Measurements from ENCODE around the gene NOC2L.
"Not testable (repeated sequence)": the region's sequence is repeated elsewhere in the genome, so short reads cannot be mapped to it uniquely, and the experiment has no call there.

NOC2L gene

DNA sequence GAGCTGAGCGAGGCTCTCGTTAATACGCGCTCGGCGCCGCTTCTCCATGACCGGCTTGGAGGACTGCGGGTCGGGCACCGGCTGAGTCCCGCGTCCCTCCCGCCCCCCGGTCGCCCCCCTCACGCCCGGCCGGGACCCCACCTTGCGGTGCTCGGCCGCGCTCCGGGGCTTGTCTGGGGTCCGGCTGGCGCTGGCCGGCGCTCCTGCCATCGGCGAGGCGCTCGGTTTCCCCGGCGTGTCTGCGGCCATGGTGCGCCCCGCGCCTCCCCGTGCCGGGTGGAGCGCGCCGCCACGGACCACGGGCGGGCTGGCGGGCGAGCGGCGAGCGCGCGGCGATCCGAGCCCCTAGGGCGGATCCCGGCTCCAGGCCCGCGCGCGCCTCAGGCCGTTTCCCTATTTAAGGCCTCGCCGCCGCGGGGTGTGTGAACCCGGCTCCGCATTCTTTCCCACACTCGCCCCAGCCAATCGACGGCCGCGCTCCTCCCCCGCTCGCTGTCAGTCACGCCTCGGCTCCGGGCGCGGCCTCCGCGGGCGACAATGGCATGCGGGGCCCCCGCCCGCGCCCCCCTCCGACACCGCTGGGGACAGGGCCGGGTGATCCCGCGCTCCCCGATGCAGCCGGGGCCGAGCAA, 40.8 kb upstream of the NOC2L start, which contains the start of gene HES4:
Gene HES4 (minus strand): TSS at position 373 of the 632 bp plus-strand sequence. CDS start 124 bp downstream, at position 249.
- peak within 1 kb of the TSS in 1 of 2 donors; percentile 54 for H3K9ac ChIP-seq (ENCODE audit: low read depth in 1 of 2, low read length in 2 of 2)
- peak within 1 kb of the TSS; percentile 87 for H3K27ac ChIP-seq (ENCODE audit: low read depth, low read length)
- no peaks in the 10 kb centered on the region for H3K9me3 ChIP-seq (ENCODE audit: control insufficient read depth in 1 of 2, low read length in 2 of 2)
- H3K4me3 ChIP-seq (ENCODE audit: low read depth in 1 of 2, low read length in 2 of 2): peak within 1 kb of the TSS; percentile 61 to 62
- H3K36me3 ChIP-seq (ENCODE audit: control insufficient read depth in 1 of 2, insufficient read depth in 2 of 2, low read length in 2 of 2): no peaks in the 10 kb centered on the region
- H3K4me1 ChIP-seq (ENCODE audit: control insufficient read depth in 1 of 2, insufficient read depth in 2 of 2, low read length in 2 of 2): peaks cover 9 to 11% of the 10 kb centered on the region in 2 donors
- peaks cover 32 to 47% of the 10 kb centered on the region in 2 donors for H3K27me3 ChIP-seq (ENCODE audit: control insufficient read depth in 1 of 2, insufficient read depth in 2 of 2, low read length in 2 of 2)

DNA sequence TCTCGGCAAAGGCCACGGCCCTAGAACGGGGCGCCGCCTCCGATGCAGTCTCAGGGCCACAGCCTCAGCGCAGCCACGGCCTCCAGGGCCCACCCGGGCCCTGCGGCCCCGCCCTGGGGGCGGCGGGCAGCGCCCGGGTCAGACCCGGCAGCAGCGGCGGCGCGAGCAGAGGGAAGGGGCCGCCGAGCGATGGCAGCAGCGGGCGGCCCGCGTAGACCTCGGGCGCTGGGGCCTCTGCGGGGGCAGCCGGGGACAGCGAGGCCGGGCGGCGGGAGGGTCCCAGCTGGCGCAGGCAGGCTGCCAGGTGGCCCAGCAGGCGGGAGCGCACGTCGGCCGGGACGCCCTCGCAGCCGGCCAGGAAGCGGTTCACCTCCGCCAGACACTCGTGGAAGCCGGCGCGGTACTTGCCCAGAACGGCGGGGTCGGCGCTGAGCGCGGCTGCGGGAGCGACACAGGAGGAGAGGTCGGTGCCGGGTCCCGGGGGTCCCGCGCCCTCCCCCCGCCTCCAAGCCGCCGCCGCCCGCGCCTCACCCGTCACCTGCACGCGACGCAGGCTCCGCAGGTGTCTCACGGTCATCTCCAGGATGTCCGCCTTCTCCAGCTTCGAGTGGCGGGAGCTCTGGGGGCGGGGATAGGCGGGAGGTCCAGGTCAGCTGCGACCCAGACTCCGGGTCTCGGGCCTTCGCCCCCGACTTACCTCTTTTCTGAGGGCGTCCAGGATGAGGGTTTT, 40.1 kb upstream of the NOC2L start:
- peaks cover 5 to 7% of the 10 kb centered on the region in 2 donors for H3K4me1 ChIP-seq (ENCODE audit: control insufficient read depth in 1 of 2, insufficient read depth in 2 of 2, low read length in 2 of 2)
- H3K27ac ChIP-seq (ENCODE audit: low read depth, low read length): peak overlapping the region; percentile 20
- peaks cover 25 to 40% of the 10 kb centered on the region in 2 donors for H3K27me3 ChIP-seq (ENCODE audit: control insufficient read depth in 1 of 2, insufficient read depth in 2 of 2, low read length in 2 of 2)
- no peaks in the 10 kb centered on the region for H3K36me3 ChIP-seq (ENCODE audit: control insufficient read depth in 1 of 2, insufficient read depth in 2 of 2, low read length in 2 of 2)
- no peaks in the 10 kb centered on the region for H3K9me3 ChIP-seq (ENCODE audit: control insufficient read depth in 1 of 2, low read length in 2 of 2)
- peak overlapping the region; percentile 40 to 44 for H3K4me3 ChIP-seq (ENCODE audit: low read depth in 1 of 2, low read length in 2 of 2)
- no peak overlapping the region for H3K9ac ChIP-seq (ENCODE audit: low read depth in 1 of 2, low read length in 2 of 2)

DNA sequence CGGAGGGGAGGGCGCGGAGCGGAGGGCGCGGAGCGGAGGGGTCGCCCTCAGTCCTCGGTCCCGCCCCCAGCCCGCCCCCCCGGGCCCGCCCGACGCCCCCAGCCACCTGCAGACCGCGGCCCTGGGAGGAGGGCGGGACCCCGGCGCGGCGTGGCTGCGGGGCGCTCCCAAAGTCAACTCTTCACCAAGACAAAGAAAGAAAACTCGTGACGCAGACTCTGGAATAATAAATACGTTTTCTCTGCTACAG, 39.6 kb upstream of the NOC2L start:
- H3K27me3 ChIP-seq (ENCODE audit: control insufficient read depth in 1 of 2, insufficient read depth in 2 of 2, low read length in 2 of 2): peaks cover 25 to 37% of the 10 kb centered on the region in 2 donors
- H3K36me3 ChIP-seq (ENCODE audit: control insufficient read depth in 1 of 2, insufficient read depth in 2 of 2, low read length in 2 of 2): no peaks in the 10 kb centered on the region
- no peak overlapping the region for H3K27ac ChIP-seq (ENCODE audit: low read depth, low read length)
- H3K4me3 ChIP-seq (ENCODE audit: low read depth in 1 of 2, low read length in 2 of 2): no peak overlapping the region
- H3K9ac ChIP-seq (ENCODE audit: low read depth in 1 of 2, low read length in 2 of 2): no peak overlapping the region
- H3K4me1 ChIP-seq (ENCODE audit: control insufficient read depth in 1 of 2, insufficient read depth in 2 of 2, low read length in 2 of 2): peaks cover 5 to 7% of the 10 kb centered on the region in 2 donors
- H3K9me3 ChIP-seq (ENCODE audit: control insufficient read depth in 1 of 2, low read length in 2 of 2): no peaks in the 10 kb centered on the region

DNA sequence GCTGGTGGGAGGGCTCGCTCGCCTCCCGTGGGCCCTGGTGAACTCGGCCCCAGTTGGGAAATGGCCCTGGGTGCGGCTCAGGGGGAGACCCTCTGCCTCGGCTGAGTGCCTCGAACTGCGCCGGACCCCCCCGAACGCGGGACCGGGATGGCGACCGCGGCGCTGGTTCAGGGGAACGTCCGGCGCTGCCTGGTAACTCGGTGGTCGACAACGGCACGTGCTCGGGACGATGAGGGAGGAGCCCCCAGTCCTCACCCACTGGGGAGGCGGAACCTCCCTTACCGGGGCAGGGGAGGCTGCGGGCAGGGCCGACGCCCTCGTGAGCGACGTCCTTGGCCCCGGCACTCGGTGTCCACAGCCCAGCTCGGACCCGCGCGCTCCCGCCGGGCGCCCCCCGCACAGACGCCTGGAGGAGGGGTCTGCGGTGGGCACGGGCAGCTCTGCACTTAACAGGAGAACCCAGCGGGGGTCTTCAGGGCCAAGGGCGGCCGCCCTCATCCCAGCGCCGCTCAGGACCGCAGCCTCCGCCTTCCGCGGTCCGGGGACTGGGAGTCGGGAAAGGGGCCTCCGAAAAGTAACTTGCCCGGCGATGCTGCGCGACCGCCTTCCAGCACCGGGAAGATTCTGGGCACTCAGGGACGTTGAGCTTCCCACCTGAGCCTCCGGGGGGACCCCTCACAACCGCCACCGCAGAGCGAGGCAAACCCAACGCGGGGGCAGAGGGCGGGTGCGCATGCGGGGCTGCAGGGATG, 39.1 kb upstream of the NOC2L start:
- no peaks in the 10 kb centered on the region for H3K9me3 ChIP-seq (ENCODE audit: control insufficient read depth in 1 of 2, low read length in 2 of 2)
- peaks cover 22 to 33% of the 10 kb centered on the region in 2 donors for H3K27me3 ChIP-seq (ENCODE audit: control insufficient read depth in 1 of 2, insufficient read depth in 2 of 2, low read length in 2 of 2)
- no peak overlapping the region for H3K27ac ChIP-seq (ENCODE audit: low read depth, low read length)
- H3K4me3 ChIP-seq (ENCODE audit: low read depth in 1 of 2, low read length in 2 of 2): no peak overlapping the region
- H3K4me1 ChIP-seq (ENCODE audit: control insufficient read depth in 1 of 2, insufficient read depth in 2 of 2, low read length in 2 of 2): peaks cover 5 to 7% of the 10 kb centered on the region in 2 donors
- H3K9ac ChIP-seq (ENCODE audit: low read depth in 1 of 2, low read length in 2 of 2): no peak overlapping the region
- H3K36me3 ChIP-seq (ENCODE audit: control insufficient read depth in 1 of 2, insufficient read depth in 2 of 2, low read length in 2 of 2): no peaks in the 10 kb centered on the region

DNA sequence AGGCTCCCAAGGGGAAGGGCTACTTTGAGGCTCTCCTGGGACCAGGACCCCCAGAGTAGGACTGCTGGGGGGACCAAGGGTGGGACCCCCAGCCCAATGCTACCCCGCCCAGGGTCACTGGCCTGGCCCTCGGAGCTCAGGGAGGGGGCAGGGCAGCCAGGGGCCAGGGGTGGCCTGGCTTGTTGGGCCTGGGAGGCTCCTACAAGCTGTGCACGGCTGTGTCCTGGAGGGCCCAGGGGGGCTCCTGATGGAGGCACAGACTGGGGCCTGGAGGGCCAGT, 38.6 kb upstream of the NOC2L start:
- Histone ChIP-seq H3K27me3 (ENCODE audit: control insufficient read depth in 1 of 2, insufficient read depth in 2 of 2, low read length in 2 of 2) (peaks cover 19 to 29% of the 10 kb centered on the region in 2 donors), H3K36me3 (ENCODE audit: control insufficient read depth in 1 of 2, insufficient read depth in 2 of 2, low read length in 2 of 2) (no peaks in the 10 kb centered on the region), H3K9ac (ENCODE audit: low read depth in 1 of 2, low read length in 2 of 2) (no peak overlapping the region), H3K4me3 (ENCODE audit: low read depth in 1 of 2, low read length in 2 of 2) (no peak overlapping the region), H3K4me1 (ENCODE audit: control insufficient read depth in 1 of 2, insufficient read depth in 2 of 2, low read length in 2 of 2) (peaks cover 5 to 7% of the 10 kb centered on the region in 2 donors), H3K9me3 (ENCODE audit: control insufficient read depth in 1 of 2, low read length in 2 of 2) (no peaks in the 10 kb centered on the region), H3K27ac (ENCODE audit: low read depth, low read length) (no peak overlapping the region)

DNA sequence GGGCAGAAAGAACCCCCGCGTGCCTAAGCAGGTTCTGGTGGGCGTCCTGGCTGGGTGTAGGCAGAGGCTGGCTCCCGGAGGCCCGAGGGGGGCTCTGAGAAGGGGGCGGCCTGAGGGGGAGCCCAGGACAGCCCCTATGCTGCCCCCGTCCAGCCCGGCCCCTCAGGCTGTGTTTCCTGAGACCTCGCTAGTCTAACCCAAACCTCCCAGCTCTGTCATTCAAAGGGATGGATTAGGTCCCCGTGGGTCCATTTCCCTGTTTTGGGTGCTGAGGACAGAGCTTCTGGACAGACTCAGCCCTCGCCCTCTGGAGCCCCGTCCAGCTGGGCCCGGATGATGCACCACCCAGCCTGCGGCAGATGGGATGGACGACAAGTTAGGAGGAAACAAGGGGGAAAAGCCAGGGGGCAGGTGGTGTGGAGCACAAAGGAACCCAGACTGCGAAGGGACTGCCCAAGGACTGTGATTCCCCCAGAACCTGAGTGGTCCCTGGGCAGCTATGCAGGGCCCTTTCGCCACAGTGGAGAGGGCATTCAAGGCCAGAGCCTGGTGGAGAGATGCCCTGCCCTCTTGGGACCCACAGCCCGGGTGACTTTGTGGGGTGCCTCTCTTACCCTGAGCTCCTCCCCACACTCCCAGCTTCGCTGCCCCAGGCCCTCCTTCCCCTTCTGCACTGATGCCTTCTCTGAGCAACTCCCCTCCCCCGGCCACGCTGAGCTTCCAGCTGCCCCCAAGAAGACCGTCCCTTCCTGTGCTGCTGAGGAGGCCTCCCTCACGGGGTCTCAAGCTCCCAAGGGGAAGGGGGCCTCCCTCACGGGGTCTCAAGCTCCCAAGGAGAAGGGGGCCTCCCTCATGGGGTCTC, 38.0 kb upstream of the NOC2L start:
- H3K4me1 ChIP-seq (ENCODE audit: control insufficient read depth in 1 of 2, insufficient read depth in 2 of 2, low read length in 2 of 2): peaks cover 5 to 7% of the 10 kb centered on the region in 2 donors
- no peaks in the 10 kb centered on the region for H3K9me3 ChIP-seq (ENCODE audit: control insufficient read depth in 1 of 2, low read length in 2 of 2)
- no peak overlapping the region for H3K4me3 ChIP-seq (ENCODE audit: low read depth in 1 of 2, low read length in 2 of 2)
- H3K9ac ChIP-seq (ENCODE audit: low read depth in 1 of 2, low read length in 2 of 2): no peak overlapping the region
- H3K27ac ChIP-seq (ENCODE audit: low read depth, low read length): no peak overlapping the region
- peaks cover 19 to 29% of the 10 kb centered on the region in 2 donors for H3K27me3 ChIP-seq (ENCODE audit: control insufficient read depth in 1 of 2, insufficient read depth in 2 of 2, low read length in 2 of 2)
- no peaks in the 10 kb centered on the region for H3K36me3 ChIP-seq (ENCODE audit: control insufficient read depth in 1 of 2, insufficient read depth in 2 of 2, low read length in 2 of 2)

DNA sequence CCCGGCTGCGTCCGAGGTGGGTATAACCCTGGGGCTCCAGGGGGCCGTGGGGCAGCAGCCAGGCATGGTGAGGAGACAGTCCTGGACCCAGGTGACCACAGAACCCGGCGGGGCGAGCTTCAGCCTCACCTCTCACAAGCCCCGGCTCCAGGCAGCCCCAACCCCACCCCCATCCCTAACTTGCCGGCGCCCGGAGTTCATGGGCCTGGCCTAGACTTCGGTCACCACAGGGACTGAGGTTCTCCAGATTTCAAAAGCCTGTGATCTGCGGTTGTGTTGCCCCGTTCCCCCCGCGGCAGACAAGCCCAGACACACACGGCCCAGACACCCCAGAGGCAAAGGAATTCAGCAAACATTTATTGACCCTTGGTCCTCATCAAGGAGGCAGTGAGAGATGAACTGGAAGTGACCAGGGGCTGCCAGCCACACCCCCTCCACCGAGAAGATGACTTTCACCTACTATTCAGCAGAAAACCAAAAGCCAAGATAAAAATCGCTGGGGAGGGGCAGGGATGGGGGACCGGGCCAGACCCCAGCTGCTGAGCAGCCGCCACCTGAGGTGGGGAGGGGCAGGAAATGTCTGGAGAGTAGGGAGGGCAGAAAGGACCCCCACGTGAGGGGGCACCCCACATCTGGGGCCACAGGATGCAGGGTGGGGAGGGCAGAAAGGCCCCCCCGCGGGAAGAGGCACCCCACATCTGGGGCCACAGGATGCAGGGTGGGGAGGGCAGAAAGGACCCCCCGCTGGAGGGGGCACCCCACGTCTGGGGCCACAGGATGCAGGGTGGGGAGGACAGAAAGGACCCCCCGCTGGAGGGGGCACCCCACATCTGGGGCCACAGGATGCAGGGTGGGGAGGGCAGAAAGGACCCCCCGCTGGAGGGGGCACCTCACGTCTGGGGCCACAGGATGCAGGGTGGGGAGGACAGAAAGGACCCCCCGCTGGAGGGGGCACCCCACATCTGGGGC, 36.9 kb upstream of the NOC2L start:
- H3K27me3 ChIP-seq (ENCODE audit: control insufficient read depth in 1 of 2, insufficient read depth in 2 of 2, low read length in 2 of 2): peaks cover 12 to 23% of the 10 kb centered on the region in 2 donors
- H3K9me3 ChIP-seq (ENCODE audit: control insufficient read depth in 1 of 2, low read length in 2 of 2): peaks cover 4 to 5% of the 10 kb centered on the region in 2 donors
- peaks cover 1 to 4% of the 10 kb centered on the region in 2 donors for H3K4me1 ChIP-seq (ENCODE audit: control insufficient read depth in 1 of 2, insufficient read depth in 2 of 2, low read length in 2 of 2)
- H3K4me3 ChIP-seq (ENCODE audit: low read depth in 1 of 2, low read length in 2 of 2): no peak overlapping the region
- H3K9ac ChIP-seq (ENCODE audit: low read depth in 1 of 2, low read length in 2 of 2): no peak overlapping the region
- no peaks in the 10 kb centered on the region for H3K36me3 ChIP-seq (ENCODE audit: control insufficient read depth in 1 of 2, insufficient read depth in 2 of 2, low read length in 2 of 2)
- no peak overlapping the region for H3K27ac ChIP-seq (ENCODE audit: low read depth, low read length)

DNA sequence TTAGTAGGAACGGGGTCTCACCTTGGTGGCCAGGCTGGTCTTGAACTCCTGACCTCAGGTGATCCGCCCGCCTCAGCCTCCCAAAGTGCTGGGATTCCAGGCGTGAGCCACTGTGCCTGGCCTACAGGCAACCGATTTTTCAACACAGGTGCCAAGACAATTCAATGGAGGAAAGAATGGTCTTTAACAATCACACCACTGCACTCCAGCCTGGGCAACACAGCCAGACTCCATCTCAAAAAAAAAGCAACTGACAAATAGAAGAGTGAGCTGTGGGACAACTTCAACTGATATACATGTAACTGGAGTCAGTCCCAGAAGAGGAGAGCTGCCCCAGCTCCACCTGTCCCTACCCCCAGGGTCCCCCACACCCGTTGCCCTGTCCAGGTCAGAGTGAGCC, 35.5 kb upstream of the NOC2L start:
- not testable (repeated sequence) for H3K4me3 ChIP-seq (ENCODE audit: low read depth in 1 of 2, low read length in 2 of 2); H3K9ac ChIP-seq (ENCODE audit: low read depth in 1 of 2, low read length in 2 of 2); H3K9me3 ChIP-seq (ENCODE audit: control insufficient read depth in 1 of 2, low read length in 2 of 2); H3K4me1 ChIP-seq (ENCODE audit: control insufficient read depth in 1 of 2, insufficient read depth in 2 of 2, low read length in 2 of 2); H3K27ac ChIP-seq (ENCODE audit: low read depth, low read length); H3K36me3 ChIP-seq (ENCODE audit: control insufficient read depth in 1 of 2, insufficient read depth in 2 of 2, low read length in 2 of 2)
- H3K27me3 ChIP-seq (ENCODE audit: control insufficient read depth in 1 of 2, insufficient read depth in 2 of 2, low read length in 2 of 2): peaks cover 8 to 20% of the 10 kb centered on the region in 2 donors

DNA sequence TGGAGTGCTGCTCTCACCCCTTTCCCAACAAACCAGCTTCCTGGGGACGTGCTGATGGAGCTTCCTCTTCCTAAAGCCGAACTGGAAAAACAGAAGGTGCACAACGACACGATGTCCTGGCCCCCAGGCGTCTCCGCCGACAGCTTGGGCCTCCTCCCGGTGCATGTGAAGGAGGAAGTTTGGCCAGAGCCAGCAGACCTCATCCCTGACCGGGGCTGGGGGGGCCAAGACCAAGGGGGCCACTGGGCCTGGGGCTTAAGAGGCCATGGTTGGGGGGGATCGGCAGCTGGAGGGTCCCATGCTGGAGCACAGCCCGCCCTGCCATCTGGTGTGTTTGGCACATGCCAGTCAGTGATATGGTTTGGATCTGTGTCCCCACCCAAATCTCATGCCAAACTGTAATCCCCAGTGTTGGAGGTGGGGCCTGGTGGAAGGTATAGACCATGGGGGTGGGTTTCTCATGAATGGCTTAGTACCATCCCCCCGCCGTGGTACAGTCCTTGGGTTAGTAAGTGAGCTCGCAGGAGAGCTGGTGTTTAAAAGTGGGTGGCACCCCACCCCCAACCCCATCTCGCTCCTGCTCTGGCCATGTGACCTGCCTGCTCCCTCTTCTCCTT, 34.4 kb upstream of the NOC2L start:
- H3K4me3 ChIP-seq (ENCODE audit: low read depth in 1 of 2, low read length in 2 of 2): no peak overlapping the region
- peaks cover 8 to 21% of the 10 kb centered on the region in 2 donors for H3K27me3 ChIP-seq (ENCODE audit: control insufficient read depth in 1 of 2, insufficient read depth in 2 of 2, low read length in 2 of 2)
- H3K27ac ChIP-seq (ENCODE audit: low read depth, low read length): no peak overlapping the region
- H3K4me1 ChIP-seq (ENCODE audit: control insufficient read depth in 1 of 2, insufficient read depth in 2 of 2, low read length in 2 of 2): no peaks in the 10 kb centered on the region
- H3K9ac ChIP-seq (ENCODE audit: low read depth in 1 of 2, low read length in 2 of 2): no peak overlapping the region
- H3K36me3 ChIP-seq (ENCODE audit: control insufficient read depth in 1 of 2, insufficient read depth in 2 of 2, low read length in 2 of 2): no peaks in the 10 kb centered on the region
- peaks cover 4 to 5% of the 10 kb centered on the region in 2 donors for H3K9me3 ChIP-seq (ENCODE audit: control insufficient read depth in 1 of 2, low read length in 2 of 2)

All from duodenal mucosa (tissue), 2 donors.